WTC11 (cell line): ENCODE measurements around the gene PRKN. TPM values are rescaled to one million over a fixed set of nuclear protein-coding genes. Genes with fewer than 3 reads are reported as not detected.

Experiments used
- ATAC-seq: fragments of 200-7000 bp; cut with Tn5 transposase; 2 replicates; pipeline ENCODE4 v1.10.0; 2021; ENCODE audit warnings: mild to moderate bottlenecking, moderate library complexity
- CTCF ChIA-PET: fragments of 300-600 bp; sonication (Branson Sonifier 250); formaldehyde crosslinking; loops from one replicate; lab custom pipeline; 2021; ENCODE audit warnings: antibody characterized with exemption; lab: Charles Lee
- POLR2A ChIA-PET: fragments of 350-600 bp; sonication (Branson Sonifier 250); formaldehyde crosslinking; loops from one replicate; lab custom pipeline; 2021; ENCODE audit warnings: antibody characterized with exemption; lab: Charles Lee
- DNase-seq: peaks from one replicate; pipeline ENCODE4 v3.0.0; 2021; ENCODE audit warnings: low spot score
- H3K27ac Mint-ChIP-seq: 2 replicates; pipeline ENCODE4 v1.8.0; 2021; ENCODE audit warnings: mixed read lengths
- H3K27me3 Mint-ChIP-seq: 2 replicates; pipeline ENCODE4 v1.8.0; 2021; ENCODE audit warnings: low read depth, mild to moderate bottlenecking, moderate library complexity, mixed read lengths
- H3K36me3 Mint-ChIP-seq: 2 replicates; pipeline ENCODE4 v1.8.0; 2021; ENCODE audit warnings: mixed read lengths
- H3K4me1 Mint-ChIP-seq: 2 replicates; pipeline ENCODE4 v1.8.0; 2022; ENCODE audit warnings: mixed read lengths
- H3K4me3 Mint-ChIP-seq: 2 replicates; pipeline ENCODE4 v1.8.0; 2021; ENCODE audit warnings: mild to moderate bottlenecking, moderate library complexity, mixed read lengths
- H3K9me3 Mint-ChIP-seq: 2 replicates; pipeline ENCODE4 v1.8.0; 2021; ENCODE audit warnings: mixed read lengths
- ATF6 ChIP-seq: sonication (generic); formaldehyde crosslinking; IDR thresholded peaks from 2 replicates; pipeline ENCODE4 v1.8.1; 2023; ENCODE audit warnings: mild to moderate bottlenecking, missing genetic modification reagents
- CDX4 ChIP-seq: fragments of 250-450 bp; sonication (Bioruptor Pico); IDR thresholded peaks from 2 replicates; pipeline ENCODE4 v1.9.0; 2021; ENCODE audit warnings: moderate library complexity, mild to moderate bottlenecking, inconsistent platforms, borderline replicate concordance
- E2F1 ChIP-seq: sonication (generic); formaldehyde crosslinking; IDR thresholded peaks from 2 replicates; pipeline ENCODE4 v1.8.0; 2022; ENCODE audit warnings: mild to moderate bottlenecking, missing genetic modification reagents
- FOXK1 ChIP-seq: sonication (generic); formaldehyde crosslinking; IDR thresholded peaks from 2 replicates; pipeline ENCODE4 v1.8.0; 2022; ENCODE audit warnings: mild to moderate bottlenecking, moderate library complexity, missing genetic modification reagents
- GTF2I ChIP-seq: fragments of 250-450 bp; sonication (Bioruptor Pico); conservative IDR thresholded peaks from 2 replicates; pipeline ENCODE4 v1.4.0; 2021; ENCODE audit warnings: mild to moderate bottlenecking
- HMGXB4 ChIP-seq: sonication (generic); formaldehyde crosslinking; IDR thresholded peaks from 2 replicates; pipeline ENCODE4 v1.8.1; 2023; ENCODE audit warnings: mild to moderate bottlenecking, moderate library complexity, missing genetic modification reagents
- JAZF1 ChIP-seq: fragments of 250-450 bp; sonication (Bioruptor Pico); IDR thresholded peaks from 2 replicates; pipeline ENCODE4 v1.9.0; 2021; ENCODE audit warnings: moderate library complexity, mild to moderate bottlenecking, inconsistent platforms
- MYBL2 ChIP-seq: sonication (generic); formaldehyde crosslinking; IDR thresholded peaks from 2 replicates; pipeline ENCODE4 v1.8.1; 2023; ENCODE audit warnings: mild to moderate bottlenecking, moderate library complexity, missing genetic modification reagents
- NFE2L1 ChIP-seq: sonication (generic); formaldehyde crosslinking; IDR thresholded peaks from 2 replicates; pipeline ENCODE4 v1.8.1; 2023; ENCODE audit warnings: missing genetic modification reagents
- NR2C2 ChIP-seq: sonication (generic); formaldehyde crosslinking; IDR thresholded peaks from 2 replicates; pipeline ENCODE4 v1.8.0; 2022; ENCODE audit warnings: mild to moderate bottlenecking, missing genetic modification reagents
- NR3C1 ChIP-seq: sonication (generic); formaldehyde crosslinking; conservative IDR thresholded peaks from 2 replicates; pipeline ENCODE4 v1.8.1; 2023; ENCODE audit warnings: low read depth, mild to moderate bottlenecking, missing genetic modification reagents
- OVOL2 ChIP-seq: fragments of 250-450 bp; sonication (Bioruptor Pico); IDR thresholded peaks from 2 replicates; pipeline ENCODE4 v1.9.0; 2021; ENCODE audit warnings: mild to moderate bottlenecking, borderline replicate concordance
- STAT6 ChIP-seq: sonication (generic); formaldehyde crosslinking; conservative IDR thresholded peaks from 2 replicates; pipeline ENCODE4 v1.8.1; 2023; ENCODE audit warnings: mild to moderate bottlenecking, low read depth, missing genetic modification reagents, moderate library complexity
- ZMAT4 ChIP-seq: fragments of 250-450 bp; sonication (Bioruptor Pico); IDR thresholded peaks from 2 replicates; pipeline ENCODE4 v1.9.0; 2021; ENCODE audit warnings: mild to moderate bottlenecking
- ZNF232 ChIP-seq: sonication (generic); formaldehyde crosslinking; IDR thresholded peaks from 2 replicates; pipeline ENCODE4 v1.8.0; 2022; ENCODE audit warnings: mild to moderate bottlenecking, missing genetic modification reagents
- ZNF532 ChIP-seq: fragments of 250-450 bp; sonication (Bioruptor Pico); IDR thresholded peaks from 2 replicates; pipeline ENCODE4 v1.9.0; 2021; ENCODE audit warnings: mild to moderate bottlenecking, borderline replicate concordance
- total RNA-seq: library from RNA; stranded (reverse); gene quantifications from 3 replicates; pipeline ENCODE4 v1.2.3, GENCODE V29; 2021

Gene PRKN
- total RNA-seq, 1 experiment from 2014 or later: 0.59 TPM

- ChIA-PET POLR2A (no interaction called here), CTCF (no interaction called here)
- H3K36me3 Mint-ChIP-seq: peaks cover 4% of the 10 kb centered on the region
- no peak overlapping the region for H3K4me3 Mint-ChIP-seq
- DNase-seq (no peak), ATAC-seq (no peak)
- H3K27ac Mint-ChIP-seq: no peak overlapping the region
- H3K27me3 Mint-ChIP-seq: no peaks in the 10 kb centered on the region
- no peak for TF ChIP-seq FOXK1 (CRISPR knock-in tag)
- TF ChIP-seq STAT6 (CRISPR knock-in tag): no peak
- no peak for TF ChIP-seq ATF6 (CRISPR knock-in tag)
- no peak for TF ChIP-seq CDX4
- TF ChIP-seq NR2C2 (CRISPR knock-in tag): no peak
- TF ChIP-seq OVOL2 (CRISPR knock-in tag): no peak
- TF ChIP-seq ZNF232 (CRISPR knock-in tag): no peak
- TF ChIP-seq NR3C1 (CRISPR knock-in tag): no peak
- no peak for TF ChIP-seq HMGXB4 (CRISPR knock-in tag)
- TF ChIP-seq ZNF532: no peak
- no peak for TF ChIP-seq JAZF1 (CRISPR knock-in tag)
- TF ChIP-seq E2F1: no peak
- TF ChIP-seq MYBL2: no peak
- no peak for TF ChIP-seq NFE2L1 (CRISPR knock-in tag)
- no peak for TF ChIP-seq GTF2I (CRISPR knock-in tag)
- no peak for TF ChIP-seq ZMAT4 (CRISPR knock-in tag)
- H3K4me1 Mint-ChIP-seq: peaks cover 14% of the 10 kb centered on the region
- peaks cover 13% of the 10 kb centered on the region for H3K9me3 Mint-ChIP-seq
Observed at GRCh38 chr6:162711376-162711775, 16.2 kb downstream of the PRKN start.
